HK-2 (cell line): ENCODE data around the gene CSTPP1.

Experiments used
- DNase-seq: peaks from one replicate; pipeline ENCODE4 v3.0.0-alpha.2; 2018; ENCODE audit not compliant: unreplicated experiment

Gene CSTPP1

GRCh38 chr11:47161134-47161854, 224.7 kb downstream of the CSTPP1 start:
- DNase-seq: peak; percentile 55

- DNase-seq: no peak
Observed at GRCh38 chr11:47161890-47162289, 225.3 kb downstream of the CSTPP1 start.

- DNase-seq: no peak
Observed at GRCh38 chr11:47162426-47162825, 225.9 kb downstream of the CSTPP1 start.

- DNase-seq: no peak
Observed at GRCh38 chr11:47163193-47163592, 226.6 kb downstream of the CSTPP1 start.

GRCh38 chr11:47163898-47164297, 227.3 kb downstream of the CSTPP1 start:
- DNase-seq: no peak

- no peak for DNase-seq
Observed at GRCh38 chr11:47164321-47164720, 227.8 kb downstream of the CSTPP1 start.

GRCh38 chr11:47165253-47165840, 228.8 kb downstream of the CSTPP1 start:
- DNase-seq: no peak

GRCh38 chr11:47166368-47166767, 229.8 kb downstream of the CSTPP1 start:
- DNase-seq: no peak

GRCh38 chr11:47171061-47171838, 234.7 kb downstream of the CSTPP1 start:
- no peak for DNase-seq

- no peak for DNase-seq
Observed at GRCh38 chr11:47171856-47172255, 235.3 kb downstream of the CSTPP1 start.

GRCh38 chr11:47172740-47173336, 236.3 kb downstream of the CSTPP1 start:
- DNase-seq: no peak

- no peak for DNase-seq
Observed at GRCh38 chr11:47175746-47176327, 239.3 kb downstream of the CSTPP1 start.

- peak; percentile 89 for DNase-seq
Observed at GRCh38 chr11:47176328-47177228, 240.0 kb downstream of the CSTPP1 start, which contains the start of gene ARFGAP2. ARFGAP2 (minus strand) TSS chr11:47176879; CDS start chr11:47176853, 26 bp downstream.

- DNase-seq: peak; percentile 52
Observed at GRCh38 chr11:47177229-47177845, 240.8 kb downstream of the CSTPP1 start.

- no peak for DNase-seq
Observed at GRCh38 chr11:47177846-47178245, 241.3 kb downstream of the CSTPP1 start.

GRCh38 chr11:47178316-47178715, 241.8 kb downstream of the CSTPP1 start:
- DNase-seq: no peak

GRCh38 chr11:47178737-47179654, 242.4 kb downstream of the CSTPP1 start:
- DNase-seq: no peak

- no peak for DNase-seq
Observed at GRCh38 chr11:47179655-47179991, 243.1 kb downstream of the CSTPP1 start.

- DNase-seq: no peak
Observed at GRCh38 chr11:47180006-47180787, 243.6 kb downstream of the CSTPP1 start.
